HG02938 (cell line): ENCODE results near the gene CMIP.
"Not testable (repeated sequence)": the region's sequence is repeated elsewhere in the genome, so short reads cannot be mapped to it uniquely, and the experiment has no call there.

ENCODE experiments used
- ATAC-seq: cut with Tn5 transposase; IDR thresholded peaks from one replicate; pipeline ENCODE4 v1.9.1; 2021; ENCODE audit warnings: mild to moderate bottlenecking, moderate library complexity; ENCODE audit not compliant: unreplicated experiment

Gene CMIP

GRCh38 chr16:81730090-81731051 lies 285.8 kb downstream of the CMIP start:
- ATAC-seq, result peak; percentile 66

DNA sequence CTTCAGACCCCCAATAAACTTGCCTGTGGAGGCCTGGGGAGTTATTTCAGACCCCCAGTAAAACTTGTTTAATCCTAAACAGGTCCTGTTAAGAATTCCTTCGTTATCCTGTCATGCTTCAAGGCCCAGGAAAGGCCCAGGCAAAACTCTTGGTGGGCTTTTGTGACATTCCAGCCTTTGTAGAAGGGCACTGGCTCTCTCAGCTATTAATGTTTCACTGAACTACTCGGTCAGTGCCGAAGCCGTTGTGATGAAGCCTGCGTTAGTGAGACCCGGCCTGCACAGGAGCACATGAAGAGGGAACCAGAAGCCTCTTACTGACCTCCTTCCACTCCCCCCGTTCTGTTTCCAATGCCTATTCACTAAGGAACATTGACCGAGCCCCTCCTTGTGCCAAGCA lies 287.0 kb downstream of the CMIP start:
- ATAC-seq, result no peak

- no peak for ATAC-seq
Measured at GRCh38 chr16:81732699-81733098, 288.1 kb downstream of the CMIP start.

GRCh38 chr16:81733295-81733694 lies 288.7 kb downstream of the CMIP start:
- ATAC-seq, result no peak

- no peak for ATAC-seq
Measured at GRCh38 chr16:81734632-81735434, 290.2 kb downstream of the CMIP start.

GRCh38 chr16:81737885-81738536 lies 293.4 kb downstream of the CMIP start:
- peak; percentile 60 for ATAC-seq

GRCh38 chr16:81738783-81739496 lies 294.3 kb downstream of the CMIP start:
- no peak for ATAC-seq

DNA sequence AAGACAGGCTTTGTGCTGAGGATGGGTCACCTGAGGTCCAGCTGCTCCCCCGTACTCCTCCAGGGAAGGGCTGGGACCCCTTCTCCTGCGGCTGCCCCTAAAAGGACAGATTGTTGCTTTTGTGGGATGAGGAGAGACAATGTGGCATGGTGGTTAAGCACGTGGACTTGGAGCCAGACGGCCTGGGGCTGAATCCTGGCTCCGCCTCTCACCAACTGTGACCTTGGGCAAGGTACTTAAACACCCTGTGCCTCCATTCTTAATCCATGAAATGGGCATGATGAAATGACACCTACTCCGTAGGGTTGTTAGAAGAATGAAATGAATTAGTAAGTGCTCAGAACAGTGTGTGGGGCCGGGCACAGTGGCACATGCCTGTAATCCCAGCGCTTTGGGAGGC lies 294.9 kb downstream of the CMIP start:
- ATAC-seq, result no peak

DNA sequence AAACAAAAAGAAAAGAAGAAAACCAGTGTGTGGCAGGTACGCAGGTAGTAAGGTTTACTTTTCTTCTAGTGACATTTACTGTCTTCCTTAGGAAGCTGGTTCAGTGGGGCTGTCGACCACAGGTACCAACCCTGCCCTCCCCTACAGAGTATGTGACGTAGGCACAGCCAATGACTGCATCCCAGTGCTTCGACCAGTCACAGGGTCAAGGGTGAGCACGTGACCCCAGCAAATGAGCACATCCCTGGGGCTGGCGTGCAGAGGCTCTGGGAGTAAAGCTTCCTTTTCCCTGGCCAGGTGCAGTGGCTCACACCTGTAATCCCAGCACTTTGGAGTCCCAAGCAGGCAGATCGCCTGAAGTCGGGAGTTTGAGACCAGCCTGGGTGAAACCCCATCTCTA lies 295.6 kb downstream of the CMIP start:
- peak; percentile 58 for ATAC-seq

- not testable (repeated sequence) for ATAC-seq
Measured at GRCh38 chr16:81741430-81741770, 296.8 kb downstream of the CMIP start.

GRCh38 chr16:81744385-81744784 lies 299.8 kb downstream of the CMIP start:
- no peak for ATAC-seq

DNA sequence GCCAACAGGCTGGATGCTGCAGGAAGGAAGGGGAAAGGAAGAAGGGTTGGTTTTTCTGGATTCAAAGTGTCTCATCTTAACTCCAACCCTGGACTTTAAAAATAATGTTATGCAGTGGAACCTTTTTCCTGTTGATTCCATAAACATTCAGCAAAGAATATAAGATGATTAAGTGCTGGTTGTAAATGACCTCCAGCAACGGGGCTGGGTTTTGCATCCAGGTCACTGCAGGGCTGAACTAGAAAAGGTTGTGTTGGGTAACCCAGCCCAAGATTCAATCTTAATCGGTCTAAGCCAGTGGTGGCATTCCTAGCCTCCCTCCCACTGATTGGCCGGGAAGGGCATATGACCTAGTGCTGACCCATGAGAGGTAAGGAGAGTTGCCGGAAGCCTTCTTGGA lies 300.3 kb downstream of the CMIP start:
- no peak for ATAC-seq

GRCh38 chr16:81745704-81746558 lies 301.3 kb downstream of the CMIP start:
- ATAC-seq, result peak; percentile 65

DNA sequence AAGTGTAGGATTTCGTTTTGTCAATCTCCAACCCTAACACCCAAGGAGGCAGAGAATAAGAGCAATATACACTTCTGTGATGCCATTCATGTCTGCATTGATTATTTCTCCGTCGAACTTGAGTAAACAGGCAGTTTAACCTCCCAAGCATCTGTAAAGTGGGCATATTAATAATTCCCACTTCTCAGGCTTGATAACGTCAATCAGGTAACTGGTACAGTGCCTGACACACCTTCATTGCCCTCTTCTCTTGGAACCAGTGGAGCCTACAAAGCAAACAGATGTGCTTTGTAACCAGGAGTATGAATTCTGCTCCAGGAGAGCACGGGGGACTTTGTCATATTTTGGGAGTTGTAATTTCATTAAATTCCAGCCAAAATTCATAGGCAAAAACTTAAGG lies 302.0 kb downstream of the CMIP start:
- no peak for ATAC-seq

GRCh38 chr16:81748476-81749198 lies 304.0 kb downstream of the CMIP start:
- no peak for ATAC-seq

- ATAC-seq, result peak; percentile 95
Measured at GRCh38 chr16:81752225-81752875, 307.7 kb downstream of the CMIP start.

- no peak for ATAC-seq
Measured at GRCh38 chr16:81752876-81753227, 308.2 kb downstream of the CMIP start.

DNA sequence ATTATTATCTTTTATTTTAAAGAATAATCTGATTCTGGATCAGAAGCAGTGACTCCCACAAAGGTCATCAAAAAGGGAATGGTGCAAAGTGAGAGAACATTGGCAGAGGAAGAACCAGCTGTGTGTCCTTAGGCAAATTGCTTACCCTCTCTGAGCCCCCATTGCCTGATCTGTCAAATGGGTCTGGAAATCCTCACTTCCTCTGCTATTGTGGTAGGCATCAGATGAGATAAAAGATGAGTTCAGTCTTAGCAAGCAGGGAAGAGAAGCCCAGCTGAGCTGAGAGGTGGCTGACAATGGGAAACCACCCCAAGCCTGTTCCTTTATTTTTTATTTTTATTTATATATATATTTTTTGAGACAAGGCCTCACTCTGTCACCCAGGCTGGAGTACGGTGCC lies 310.2 kb downstream of the CMIP start:
- ATAC-seq, result no peak
